ENCODE results near the gene ASTN2.

GRCh38 chr9:117211280-117211679 lies 203.6 kb downstream of the ASTN2 start:
- TF ChIP-seq POLR2AphosphoS5 (IDR thresholded peaks at IDR 0.05) (no peak), POLR2A (IDR thresholded peaks at IDR 0.05) (no peak), CTCF (IDR thresholded peaks at IDR 0.05) (no peak)

All from prostate gland (tissue), 2 donors.